Neural cell (in vitro differentiated cells): ENCODE measurements around the gene NAMPT. TPM values are rescaled to one million over a fixed set of nuclear protein-coding genes. Genes with fewer than 3 reads are reported as not detected.

Source experiments
- H2AFZ ChIP-seq: fragments of 200-600, 300-800 bp; sonication (generic), shearing (Covaris generic); 2 replicates; pipeline ENCODE4 v1.6.0; 2014; ENCODE audit warnings: low read depth, mild to moderate bottlenecking, antibody characterized with exemption, low read length, moderate library complexity
- H3F3A ChIP-seq: fragments of 200-600 bp; shearing (Covaris generic); 2 replicates; pipeline ENCODE4 v1.6.1; 2016; ENCODE audit warnings: mild to moderate bottlenecking, moderate library complexity, mixed read lengths, antibody characterized with exemption, low read length; ENCODE audit not compliant: insufficient read depth, poor library complexity, severe bottlenecking
- H3K27ac ChIP-seq: fragments of 200-600, 300-800 bp; sonication (generic), shearing (Covaris generic); 2 replicates; pipeline ENCODE4 v1.5.1; 2014; ENCODE audit warnings: mild to moderate bottlenecking, low read length, moderate library complexity
- H3K27me3 ChIP-seq: fragments of 300-800, 200-600 bp; sonication (generic), shearing (Covaris generic); 2 replicates; pipeline ENCODE4 v1.6.0; 2014; ENCODE audit warnings: mild to moderate bottlenecking, low read depth, low read length, moderate library complexity; ENCODE audit not compliant: insufficient read depth
- H3K36me3 ChIP-seq: fragments of 300-800, 200-600 bp; sonication (generic), shearing (Covaris generic); 2 replicates; pipeline ENCODE4 v1.5.1; 2014; ENCODE audit warnings: mild to moderate bottlenecking, antibody characterized with exemption, low read length, moderate library complexity; ENCODE audit not compliant: insufficient read depth
- H3K4me2 ChIP-seq: fragments of 300-800, 200-600 bp; sonication (generic), shearing (Covaris generic); 2 replicates; pipeline ENCODE4 v1.6.0; 2014; ENCODE audit warnings: mild to moderate bottlenecking, low read length
- H3K4me3 ChIP-seq: fragments of 300-800, 200-600 bp; sonication (generic), shearing (Covaris generic); 2 replicates; pipeline ENCODE4 v1.5.1; 2014; ENCODE audit warnings: mild to moderate bottlenecking, low read length, moderate library complexity
- H3K79me2 ChIP-seq: fragments of 200-600 bp; shearing (Covaris generic); replicated peaks from 2 replicates; pipeline ENCODE4 v1.6.0; 2014; ENCODE audit warnings: mild to moderate bottlenecking, low read length, moderate library complexity; ENCODE audit not compliant: insufficient read depth
- H3K9ac ChIP-seq: fragments of 300-800, 200-600 bp; sonication (generic), shearing (Covaris generic); 2 replicates; pipeline ENCODE4 v1.6.1; 2016; ENCODE audit warnings: mild to moderate bottlenecking, low read length, mixed read lengths
- H3K9me2 ChIP-seq: fragments of 200-600 bp; shearing (Covaris generic); 2 replicates; pipeline ENCODE4 v1.6.1; 2016; ENCODE audit warnings: mild to moderate bottlenecking, low read length, mixed read lengths; ENCODE audit not compliant: insufficient read depth
- H3K9me3 ChIP-seq: fragments of 200-600, 300-800 bp; sonication (generic), shearing (Covaris generic); 2 replicates; pipeline ENCODE4 v1.6.1; 2016; ENCODE audit warnings: mild to moderate bottlenecking, mixed run types, low read length, moderate library complexity, mixed read lengths
- H4K20me1 ChIP-seq: fragments of 200-600 bp; shearing (Covaris generic); 2 replicates; pipeline ENCODE4 v1.6.1; 2016; ENCODE audit warnings: mild to moderate bottlenecking, mixed run types; ENCODE audit not compliant: insufficient read depth
- EP300 ChIP-seq: fragments of 450-650 bp; conservative IDR thresholded peaks from 2 replicates; pipeline ENCODE4 v1.6.1; 2014; ENCODE audit warnings: antibody characterized with exemption, mild to moderate bottlenecking, moderate library complexity; ENCODE audit not compliant: poor library complexity, severe bottlenecking
- EZH2 ChIP-seq: fragments of 200-600, 300-800 bp; shearing (Covaris generic), sonication (generic); IDR thresholded peaks from 2 replicates; pipeline ENCODE4 v1.6.1; 2014; ENCODE audit warnings: antibody characterized with exemption, low read length, borderline replicate concordance, mild to moderate bottlenecking; ENCODE audit not compliant: insufficient read depth, poor library complexity, severe bottlenecking
- MXI1 ChIP-seq: fragments of 450-650 bp; conservative IDR thresholded peaks from 2 replicates; pipeline ENCODE4 v1.6.1; 2014; ENCODE audit warnings: antibody characterized with exemption, mild to moderate bottlenecking; ENCODE audit not compliant: poor library complexity, severe bottlenecking
- POLR2AphosphoS5 ChIP-seq: IDR thresholded peaks from 2 replicates; pipeline ENCODE4 v1.6.1; 2012
- RAD21 ChIP-seq: fragments of 450-650 bp; conservative IDR thresholded peaks from 2 replicates; pipeline ENCODE4 v1.6.1; 2014; ENCODE audit warnings: antibody characterized with exemption, mild to moderate bottlenecking, moderate library complexity
- SMC3 ChIP-seq: fragments of 450-650 bp; conservative IDR thresholded peaks from 2 replicates; pipeline ENCODE4 v1.6.1; 2014; ENCODE audit warnings: antibody characterized with exemption, mild to moderate bottlenecking, moderate library complexity; ENCODE audit not compliant: poor library complexity
- TAF1 ChIP-seq: IDR thresholded peaks from 2 replicates; pipeline ENCODE4 v1.6.1; 2012; ENCODE audit warnings: low read depth
- polyA plus RNA-seq: library from polyadenylated mRNA; depleted of rRNA; stranded (reverse); fragments of >200 nt; gene quantifications from 2 replicates; pipeline ENCODE4 v1.2.3, GENCODE V29; 2014
- TF ChIP-seq, protein P1 (sequence below): fragments of 450-650 bp; IDR thresholded peaks from 2 replicates; pipeline ENCODE4 v1.5.1; 2014; ENCODE audit warnings: antibody characterized with exemption, mild to moderate bottlenecking, moderate library complexity; ENCODE audit not compliant: poor library complexity, severe bottlenecking
- TF ChIP-seq, protein P2 (sequence below): IDR thresholded peaks from 2 replicates; pipeline ENCODE4 v1.6.1; 2012; ENCODE audit warnings: borderline replicate concordance

NAMPT gene
- polyA plus RNA-seq, 1 donor from 2014 or later = 34.0 TPM

DNA sequence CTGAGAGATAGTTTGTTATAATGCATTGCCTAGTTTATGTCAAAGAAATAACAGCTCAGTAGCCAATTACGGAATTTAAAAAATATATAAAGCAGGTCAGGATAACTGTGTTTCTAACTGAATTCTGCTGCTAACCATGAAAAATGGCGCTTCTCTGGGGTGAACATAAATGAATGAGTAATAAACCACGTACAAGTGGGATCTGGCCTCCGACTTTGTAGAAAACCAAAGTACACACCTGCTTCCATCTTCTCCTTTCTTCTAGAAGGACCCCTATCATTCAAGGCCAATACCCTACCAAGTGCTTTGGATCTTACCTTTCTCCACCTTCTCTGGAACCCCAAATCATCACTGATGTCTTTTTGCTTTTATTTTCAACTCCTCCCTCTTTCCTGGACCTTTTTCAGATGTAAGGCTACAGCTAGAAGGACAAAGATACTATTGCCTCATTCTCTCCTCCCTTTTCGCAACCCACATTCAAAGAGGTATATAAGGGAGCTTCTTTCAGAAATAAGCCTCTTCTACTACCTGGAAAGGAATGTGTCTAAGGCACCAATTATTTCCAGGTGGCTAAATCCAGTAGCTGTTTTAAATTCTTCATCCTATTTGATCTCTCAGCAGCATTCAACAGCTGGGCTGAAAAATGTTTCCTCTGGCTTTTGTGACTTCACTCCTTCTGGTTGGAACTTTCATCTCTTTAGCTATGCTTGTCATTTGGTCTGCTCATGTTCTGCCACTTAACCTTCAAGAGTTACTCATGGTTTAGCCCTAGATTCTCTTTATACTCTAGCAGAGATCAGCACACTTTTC lies 37.7 kb downstream of the NAMPT start:
- Histone ChIP-seq H2AFZ (no peak overlapping the region), H3K9me3 (no peaks in the 10 kb centered on the region), H3K36me3 (no peaks in the 10 kb centered on the region), H3K4me3 (no peak overlapping the region), H3K9me2 (no peaks in the 10 kb centered on the region), H3K27ac (no peak overlapping the region), H3K4me2 (no peak overlapping the region), H3K79me2 (no peaks in the 10 kb centered on the region), H3F3A (no peaks in the 10 kb centered on the region), H3K27me3 (no peaks in the 10 kb centered on the region), H4K20me1 (no peaks in the 10 kb centered on the region), H3K9ac (no peak overlapping the region)
- TF ChIP-seq MXI1 (no peak), TAF1 (no peak), SMC3 (no peak), RAD21 (no peak), EP300 (no peak), POLR2AphosphoS5 (no peak), EZH2 (no peak)
- TF ChIP-seq, protein P1, sequence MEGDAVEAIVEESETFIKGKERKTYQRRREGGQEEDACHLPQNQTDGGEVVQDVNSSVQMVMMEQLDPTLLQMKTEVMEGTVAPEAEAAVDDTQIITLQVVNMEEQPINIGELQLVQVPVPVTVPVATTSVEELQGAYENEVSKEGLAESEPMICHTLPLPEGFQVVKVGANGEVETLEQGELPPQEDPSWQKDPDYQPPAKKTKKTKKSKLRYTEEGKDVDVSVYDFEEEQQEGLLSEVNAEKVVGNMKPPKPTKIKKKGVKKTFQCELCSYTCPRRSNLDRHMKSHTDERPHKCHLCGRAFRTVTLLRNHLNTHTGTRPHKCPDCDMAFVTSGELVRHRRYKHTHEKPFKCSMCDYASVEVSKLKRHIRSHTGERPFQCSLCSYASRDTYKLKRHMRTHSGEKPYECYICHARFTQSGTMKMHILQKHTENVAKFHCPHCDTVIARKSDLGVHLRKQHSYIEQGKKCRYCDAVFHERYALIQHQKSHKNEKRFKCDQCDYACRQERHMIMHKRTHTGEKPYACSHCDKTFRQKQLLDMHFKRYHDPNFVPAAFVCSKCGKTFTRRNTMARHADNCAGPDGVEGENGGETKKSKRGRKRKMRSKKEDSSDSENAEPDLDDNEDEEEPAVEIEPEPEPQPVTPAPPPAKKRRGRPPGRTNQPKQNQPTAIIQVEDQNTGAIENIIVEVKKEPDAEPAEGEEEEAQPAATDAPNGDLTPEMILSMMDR = no peak
- TF ChIP-seq, protein P2, sequence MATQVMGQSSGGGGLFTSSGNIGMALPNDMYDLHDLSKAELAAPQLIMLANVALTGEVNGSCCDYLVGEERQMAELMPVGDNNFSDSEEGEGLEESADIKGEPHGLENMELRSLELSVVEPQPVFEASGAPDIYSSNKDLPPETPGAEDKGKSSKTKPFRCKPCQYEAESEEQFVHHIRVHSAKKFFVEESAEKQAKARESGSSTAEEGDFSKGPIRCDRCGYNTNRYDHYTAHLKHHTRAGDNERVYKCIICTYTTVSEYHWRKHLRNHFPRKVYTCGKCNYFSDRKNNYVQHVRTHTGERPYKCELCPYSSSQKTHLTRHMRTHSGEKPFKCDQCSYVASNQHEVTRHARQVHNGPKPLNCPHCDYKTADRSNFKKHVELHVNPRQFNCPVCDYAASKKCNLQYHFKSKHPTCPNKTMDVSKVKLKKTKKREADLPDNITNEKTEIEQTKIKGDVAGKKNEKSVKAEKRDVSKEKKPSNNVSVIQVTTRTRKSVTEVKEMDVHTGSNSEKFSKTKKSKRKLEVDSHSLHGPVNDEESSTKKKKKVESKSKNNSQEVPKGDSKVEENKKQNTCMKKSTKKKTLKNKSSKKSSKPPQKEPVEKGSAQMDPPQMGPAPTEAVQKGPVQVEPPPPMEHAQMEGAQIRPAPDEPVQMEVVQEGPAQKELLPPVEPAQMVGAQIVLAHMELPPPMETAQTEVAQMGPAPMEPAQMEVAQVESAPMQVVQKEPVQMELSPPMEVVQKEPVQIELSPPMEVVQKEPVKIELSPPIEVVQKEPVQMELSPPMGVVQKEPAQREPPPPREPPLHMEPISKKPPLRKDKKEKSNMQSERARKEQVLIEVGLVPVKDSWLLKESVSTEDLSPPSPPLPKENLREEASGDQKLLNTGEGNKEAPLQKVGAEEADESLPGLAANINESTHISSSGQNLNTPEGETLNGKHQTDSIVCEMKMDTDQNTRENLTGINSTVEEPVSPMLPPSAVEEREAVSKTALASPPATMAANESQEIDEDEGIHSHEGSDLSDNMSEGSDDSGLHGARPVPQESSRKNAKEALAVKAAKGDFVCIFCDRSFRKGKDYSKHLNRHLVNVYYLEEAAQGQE = no peak

DNA sequence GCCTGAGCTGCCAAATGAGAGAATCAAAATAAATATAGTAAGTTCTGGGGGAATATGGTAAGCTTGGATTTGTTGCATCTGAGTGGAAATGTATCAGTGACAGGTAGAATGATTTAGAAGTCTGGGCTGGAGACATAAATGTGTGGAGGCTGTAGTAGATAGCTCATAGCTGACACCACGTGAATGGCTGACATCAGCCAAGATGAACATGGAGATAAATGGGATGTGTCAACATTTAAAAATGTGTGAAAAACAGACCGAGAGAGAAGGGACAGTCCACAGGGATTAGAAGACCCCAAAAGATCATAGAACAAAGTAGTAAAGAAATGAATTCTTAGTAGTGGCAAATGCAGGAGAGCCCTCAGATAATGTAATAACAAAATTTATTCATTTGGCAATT lies 40.9 kb downstream of the NAMPT start:
- Histone ChIP-seq H3K9me3 (no peaks in the 10 kb centered on the region), H3K4me3 (no peak overlapping the region), H3K36me3 (no peaks in the 10 kb centered on the region), H3K27ac (no peak overlapping the region), H3F3A (no peaks in the 10 kb centered on the region), H2AFZ (no peak overlapping the region), H3K79me2 (no peaks in the 10 kb centered on the region), H3K4me2 (no peak overlapping the region), H3K9ac (no peak overlapping the region), H3K27me3 (no peaks in the 10 kb centered on the region), H4K20me1 (no peaks in the 10 kb centered on the region), H3K9me2 (no peaks in the 10 kb centered on the region)
- TF ChIP-seq EZH2 (no peak), EP300 (no peak), TAF1 (no peak), SMC3 (no peak)
- TF ChIP-seq, protein P2 = no peak
